Bronchus fibroblast of lung (primary cell): ENCODE measurements around the gene GAL3ST1. TPM values are rescaled to one million over a fixed set of nuclear protein-coding genes. Genes with fewer than 3 reads are reported as not detected.

Source experiments
- total RNA-seq: library from RNA; depleted of rRNA; stranded (reverse); fragments of >200 nt; gene quantifications from 2 replicates; pipeline ENCODE4 v1.2.3, GENCODE V29; 2015

The GAL3ST1 gene, protein sequence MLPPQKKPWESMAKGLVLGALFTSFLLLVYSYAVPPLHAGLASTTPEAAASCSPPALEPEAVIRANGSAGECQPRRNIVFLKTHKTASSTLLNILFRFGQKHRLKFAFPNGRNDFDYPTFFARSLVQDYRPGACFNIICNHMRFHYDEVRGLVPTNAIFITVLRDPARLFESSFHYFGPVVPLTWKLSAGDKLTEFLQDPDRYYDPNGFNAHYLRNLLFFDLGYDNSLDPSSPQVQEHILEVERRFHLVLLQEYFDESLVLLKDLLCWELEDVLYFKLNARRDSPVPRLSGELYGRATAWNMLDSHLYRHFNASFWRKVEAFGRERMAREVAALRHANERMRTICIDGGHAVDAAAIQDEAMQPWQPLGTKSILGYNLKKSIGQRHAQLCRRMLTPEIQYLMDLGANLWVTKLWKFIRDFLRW
- 0.17 and 0.30 TPM in 2 replicates for total RNA-seq

DNA sequence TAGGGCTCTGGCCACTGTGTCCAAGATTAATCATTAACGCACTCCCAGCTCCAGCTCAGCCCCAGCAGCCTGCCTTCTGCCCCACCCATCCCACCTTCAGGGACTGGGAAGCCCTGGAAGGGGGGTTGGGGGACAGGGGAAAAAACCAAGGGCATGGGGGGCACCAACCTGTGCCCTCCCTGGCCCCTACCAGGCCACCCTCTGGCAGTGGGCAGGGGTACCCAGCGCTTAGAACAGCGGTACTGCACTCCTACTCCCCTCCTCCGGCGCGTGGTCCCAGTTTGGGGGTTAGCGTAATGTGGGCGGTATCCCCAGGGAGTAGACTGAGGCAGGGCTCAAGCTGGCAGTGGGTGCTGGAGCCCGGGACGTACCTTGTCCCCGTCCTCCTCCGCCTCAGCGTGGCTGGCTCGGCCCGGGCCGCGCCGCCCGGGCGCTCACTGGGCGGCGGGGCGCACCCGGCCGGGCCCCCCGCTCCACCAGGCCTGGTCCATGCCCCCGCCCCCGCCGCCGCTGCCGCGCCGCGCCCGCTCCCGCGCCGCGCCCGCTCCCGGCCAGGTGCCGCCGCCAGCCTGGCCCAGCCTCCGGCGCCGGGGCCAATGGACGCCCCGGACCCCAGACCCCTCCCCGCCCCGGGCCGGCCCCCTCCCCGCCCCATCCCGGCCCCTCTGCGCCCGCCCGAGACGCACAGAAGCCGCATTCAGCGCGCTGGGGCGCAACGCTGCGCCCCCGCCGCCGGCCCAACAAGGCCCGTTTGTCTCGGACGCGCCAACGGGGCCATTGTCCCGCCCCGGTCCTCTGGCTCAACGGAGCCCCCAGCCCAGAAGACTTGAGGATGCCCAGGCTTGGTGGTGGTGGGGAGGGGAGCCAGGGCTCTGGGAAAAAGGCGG lies at the start of gene GAL3ST1:
GAL3ST1 (minus strand) TSS at position 571 of the 887 bp plus-strand sequence. CDS start 17,273 bp downstream, outside the sequence.

DNA sequence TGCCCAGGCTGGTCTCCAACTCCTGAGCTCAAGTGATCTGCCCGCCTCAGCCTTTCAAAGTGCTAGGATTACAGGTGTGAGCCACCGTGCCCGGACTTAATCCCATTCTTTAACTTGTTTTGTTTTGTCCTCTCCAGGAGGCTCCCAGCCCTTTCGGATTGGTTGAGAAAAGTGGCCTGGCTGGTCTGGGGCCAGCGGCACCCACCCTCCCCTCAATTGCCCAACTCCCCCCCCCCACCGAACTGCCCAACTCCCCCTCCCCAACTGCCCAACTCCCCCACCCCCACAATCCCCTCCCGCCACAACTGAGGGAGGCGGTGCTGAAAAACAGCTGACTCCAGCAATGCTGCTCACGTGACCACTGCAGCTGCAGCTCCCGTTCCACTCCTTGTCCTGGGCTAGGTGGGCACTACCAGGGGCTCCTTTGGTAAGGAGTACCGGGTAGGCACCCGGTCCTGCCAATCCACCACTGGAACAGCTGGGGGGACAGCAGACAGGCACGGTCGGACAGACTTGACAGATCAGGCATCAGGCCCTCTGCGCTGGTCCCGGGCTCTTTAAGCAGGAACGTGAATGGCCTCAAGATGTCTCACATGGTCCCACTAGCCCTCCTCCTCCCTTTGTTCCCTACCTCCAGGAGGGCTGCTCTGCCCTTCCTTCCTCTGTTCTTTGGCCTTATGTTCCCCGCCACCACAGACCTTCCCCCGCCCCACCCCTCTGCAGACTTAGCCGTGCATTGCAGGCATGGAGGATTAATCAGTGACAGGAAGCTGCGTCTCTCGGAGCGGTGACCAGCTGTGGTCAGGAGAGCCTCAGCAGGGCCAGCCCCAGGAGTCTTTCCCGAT lies 32.2 kb upstream of the GAL3ST1 start, which contains the start of gene TCN2:
TCN2 (plus strand) TSS at position 720 of the 845 bp plus-strand sequence. CDS start 158 bp downstream, outside the sequence.

DNA sequence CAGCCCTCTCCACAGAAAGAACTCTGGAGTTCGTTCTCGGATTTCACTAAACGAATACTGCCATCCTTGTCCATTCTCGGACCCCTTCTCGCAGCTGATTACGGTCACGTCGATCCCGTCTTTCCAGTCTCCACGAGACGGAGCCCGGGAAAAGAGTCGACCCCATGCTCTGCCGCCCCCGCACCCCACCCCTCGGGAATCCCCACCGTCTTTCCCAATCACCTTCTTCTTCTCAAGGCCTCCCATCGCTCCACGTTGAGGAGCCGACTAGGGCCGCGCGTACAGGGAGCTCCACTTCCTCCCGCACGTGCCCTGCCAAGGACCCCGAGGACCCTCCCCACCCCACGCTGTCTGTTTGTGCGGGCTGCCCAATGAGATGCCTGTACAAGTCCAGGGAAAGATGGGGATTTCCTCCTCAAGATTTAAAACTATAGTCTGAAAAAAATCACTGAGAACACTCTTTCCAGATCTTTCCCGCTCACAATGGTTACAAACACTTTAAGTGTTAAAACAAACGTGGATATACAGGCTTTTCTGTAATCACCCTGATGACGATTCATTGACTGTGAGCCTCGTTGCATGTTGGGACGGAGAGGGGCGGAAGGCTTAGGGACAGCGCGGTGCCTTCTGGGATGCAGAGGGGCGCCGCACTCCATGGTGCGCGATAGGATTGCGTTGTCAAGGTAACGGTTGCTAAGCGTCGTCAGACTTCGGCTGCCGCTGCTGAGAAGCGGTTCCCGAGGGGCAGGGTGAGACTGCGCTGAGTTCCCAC lies 17.3 kb upstream of the GAL3ST1 start, which contains the start of gene PES1:
PES1 (minus strand) TSS at position 323 of the 772 bp plus-strand sequence; CDS start at position 246, 77 bp downstream.

DNA sequence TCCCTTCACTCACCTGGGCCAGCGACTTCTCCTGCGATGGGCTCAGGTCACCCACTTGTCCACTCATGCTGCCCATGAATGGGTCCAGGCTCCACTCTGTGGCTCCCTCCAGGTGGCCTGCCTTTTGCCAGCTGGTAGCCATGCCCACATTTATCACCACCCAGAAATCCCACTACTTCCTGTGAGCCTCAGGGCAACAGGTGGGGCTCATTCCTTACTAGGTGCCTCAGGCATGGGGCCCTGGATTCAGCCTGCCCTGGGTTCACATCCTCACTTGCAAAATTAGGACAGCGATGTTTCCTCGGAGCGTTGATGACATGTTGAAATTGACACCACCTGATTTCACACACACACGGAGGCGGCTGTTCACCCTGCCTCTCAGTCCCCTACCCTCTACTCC lies 27.8 kb downstream of the GAL3ST1 start, which contains the start of gene SEC14L6:
SEC14L6 (minus strand) TSS at position 126 of the 400 bp plus-strand sequence; CDS start at position 67, 59 bp downstream.

Other genes with a start within 250 kb of the GAL3ST1 start
- 18.7 and 19.3 TPM in 2 replicates for gene TBC1D10A, start 247.7 kb downstream of the GAL3ST1 start, total RNA-seq
- 46.1 and 64.5 TPM in 2 replicates for gene SF3A1, start 217.8 kb downstream of the GAL3ST1 start, total RNA-seq
- gene CCDC157, start 217.7 kb downstream of the GAL3ST1 start, total RNA-seq: 3.4 and 4.6 TPM in 2 replicates
- 16.6 and 18.8 TPM in 2 replicates for gene RNF215, start 187.3 kb downstream of the GAL3ST1 start, total RNA-seq
- 16.4 and 21.4 TPM in 2 replicates for gene SEC14L2, start 177.6 kb downstream of the GAL3ST1 start, total RNA-seq
- gene MTFP1, start 148.9 kb downstream of the GAL3ST1 start, total RNA-seq: 27.1 and 27.5 TPM in 2 replicates
- gene SEC14L3, start 102.6 kb downstream of the GAL3ST1 start, total RNA-seq: not detected in 2 replicates
- gene SEC14L4, start 69.0 kb downstream of the GAL3ST1 start, total RNA-seq: 0.17 TPM in 1 of 2 replicates, not detected in the other
- gene SEC14L6, start 27.9 kb downstream of the GAL3ST1 start, total RNA-seq: under 0.01 and 0.50 TPM in 2 replicates
- 71.7 and 95.5 TPM in 2 replicates for gene PES1, start 17.2 kb upstream of the GAL3ST1 start, total RNA-seq
- 11.1 and 15.2 TPM in 2 replicates for gene TCN2, start 32.5 kb upstream of the GAL3ST1 start, total RNA-seq
- gene SLC35E4, start 61.1 kb upstream of the GAL3ST1 start, total RNA-seq: 9.8 and 12.4 TPM in 2 replicates
- gene DUSP18, start 93.2 kb upstream of the GAL3ST1 start, total RNA-seq: 7.7 and 10.4 TPM in 2 replicates
- gene OSBP2, start 120.2 kb upstream of the GAL3ST1 start, total RNA-seq: 0.84 and 0.89 TPM in 2 replicates